Activated T-cell treated with anti-CD3 and anti-CD28 coated beads for 1 hour (primary cell): ENCODE measurements around the gene SMAD1.
"Not testable (repeated sequence)": the region's sequence is repeated elsewhere in the genome, so short reads cannot be mapped to it uniquely, and the experiment has no call there.

Experiments used
- DNase-seq: peaks from one replicate; pipeline ENCODE4 v3.0.0-alpha.2; 2020; ENCODE audit warnings: low read depth

Gene SMAD1

DNA sequence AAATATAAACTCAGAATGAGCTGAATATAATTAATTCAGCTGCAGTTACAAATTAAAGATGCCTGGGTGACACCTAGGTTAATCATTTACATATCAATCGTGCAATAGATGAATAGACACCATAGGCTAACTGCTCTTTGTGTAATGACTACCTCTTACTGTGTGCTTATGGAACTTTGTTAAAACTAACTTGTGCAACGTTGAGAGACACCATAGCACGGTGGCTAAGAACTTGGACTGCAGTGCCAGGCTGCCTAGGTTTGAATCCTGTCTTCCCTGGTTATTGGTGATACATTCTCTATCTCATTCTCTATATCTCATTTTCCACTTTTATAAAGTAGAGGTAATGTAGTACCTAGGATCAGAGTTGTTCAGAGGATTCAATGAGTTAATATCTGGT, 46.9 kb downstream of the SMAD1 start:
- no peak for DNase-seq

DNA sequence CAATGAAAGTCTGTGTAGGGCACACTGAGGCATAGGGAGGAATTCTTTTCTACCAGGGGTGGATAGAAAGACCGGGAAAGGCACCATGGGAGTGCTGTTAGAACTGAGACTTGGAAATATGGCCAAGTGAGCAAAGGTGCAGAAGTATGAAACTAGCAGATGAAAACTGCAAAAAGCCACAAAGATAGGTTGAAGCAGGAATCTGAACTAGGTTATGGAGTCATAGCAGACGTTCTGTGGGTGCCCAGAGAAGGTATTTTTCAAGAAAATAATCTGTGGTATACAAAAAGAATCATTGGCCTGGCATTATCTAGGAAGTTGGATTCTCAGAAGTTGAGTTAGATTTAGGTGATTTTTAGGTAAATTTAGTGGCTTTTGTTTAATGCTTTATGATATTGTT, 48.5 kb downstream of the SMAD1 start:
- DNase-seq: no peak

GRCh38 chr4:145530662-145531061, 49.0 kb downstream of the SMAD1 start:
- DNase-seq: no peak

- no peak for DNase-seq
Observed at GRCh38 chr4:145531223-145531622, 49.6 kb downstream of the SMAD1 start.

DNA sequence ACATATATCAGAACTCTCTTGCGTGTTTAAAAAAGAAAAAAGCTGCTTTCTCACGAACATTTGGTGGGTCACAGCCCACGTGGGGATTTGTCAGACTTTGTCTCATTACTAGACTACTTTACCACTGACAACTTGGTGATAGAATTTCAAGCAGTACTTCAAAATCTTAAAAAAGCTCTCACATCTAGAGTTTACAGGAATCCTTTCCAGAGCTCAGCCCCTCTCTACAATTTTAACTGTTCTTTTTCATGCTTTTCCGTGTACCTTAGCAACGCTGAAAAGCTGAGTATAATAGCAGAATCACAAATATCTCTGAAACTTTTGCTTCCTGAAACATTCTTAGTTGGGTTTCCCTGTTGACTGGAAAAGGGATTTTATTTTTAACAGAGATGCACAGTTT, 50.2 kb downstream of the SMAD1 start:
- no peak for DNase-seq

DNA sequence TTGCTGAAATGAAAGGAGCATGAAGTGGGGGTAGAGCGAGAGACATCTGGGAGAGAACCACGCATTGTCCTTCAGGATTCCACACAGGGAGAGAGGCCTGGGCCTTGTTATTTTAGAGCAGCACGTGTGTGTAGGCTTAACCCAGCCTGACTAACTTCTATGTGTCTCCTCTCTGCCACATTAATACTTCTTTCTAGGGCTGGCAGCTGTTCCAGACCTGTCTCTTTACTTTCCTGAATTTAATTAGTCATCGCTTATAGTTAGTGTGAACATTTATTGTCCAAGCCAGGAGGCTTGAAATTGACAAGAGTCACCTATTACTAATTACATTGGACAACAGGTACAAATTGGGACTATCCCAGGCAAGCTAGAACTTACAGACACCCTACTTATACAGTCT, 51.3 kb downstream of the SMAD1 start:
- no peak for DNase-seq

GRCh38 chr4:145533415-145533814, 51.8 kb downstream of the SMAD1 start:
- not testable (repeated sequence) for DNase-seq

DNA sequence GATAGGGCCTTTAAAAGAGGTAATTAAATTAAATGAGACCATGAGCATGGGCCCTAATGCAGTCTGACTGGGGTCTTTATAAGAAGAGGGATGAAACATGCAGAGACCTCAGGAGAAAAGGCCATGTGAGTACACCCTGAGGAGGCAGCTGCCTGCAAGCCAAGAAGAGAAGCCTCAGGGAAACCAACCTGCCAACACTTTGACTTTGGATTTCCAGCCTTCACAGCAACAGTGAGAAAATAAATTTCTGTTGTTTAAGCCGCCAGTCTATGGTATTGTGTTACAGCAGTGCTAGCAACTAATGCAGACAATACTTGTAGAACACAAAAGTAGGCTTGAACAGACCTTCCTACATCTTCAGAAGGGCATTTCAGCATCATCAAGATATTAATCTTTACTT, 52.3 kb downstream of the SMAD1 start:
- no peak for DNase-seq

- DNase-seq: no peak
Observed at GRCh38 chr4:145535202-145535601, 53.5 kb downstream of the SMAD1 start.

DNA sequence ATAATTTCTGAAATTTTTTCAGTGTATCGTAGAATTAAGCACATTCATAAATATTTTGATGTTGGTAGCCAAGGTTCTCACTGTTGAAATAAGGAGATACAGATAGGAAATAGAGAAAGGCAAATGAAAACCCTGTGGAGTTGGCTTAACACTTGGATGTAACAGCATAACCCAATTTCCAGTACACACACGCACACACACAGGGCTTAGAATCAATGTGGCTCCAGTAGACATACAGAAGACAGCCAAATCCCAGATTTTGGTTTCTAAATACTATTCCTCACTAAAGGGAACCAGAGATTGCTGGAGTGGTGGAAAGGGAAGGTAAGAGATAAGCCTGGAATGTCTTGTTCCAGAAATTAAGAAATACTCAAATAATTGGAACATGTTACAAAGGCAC, 54.4 kb downstream of the SMAD1 start:
- DNase-seq: no peak

GRCh38 chr4:145538596-145538995, 56.9 kb downstream of the SMAD1 start:
- DNase-seq: no peak

DNA sequence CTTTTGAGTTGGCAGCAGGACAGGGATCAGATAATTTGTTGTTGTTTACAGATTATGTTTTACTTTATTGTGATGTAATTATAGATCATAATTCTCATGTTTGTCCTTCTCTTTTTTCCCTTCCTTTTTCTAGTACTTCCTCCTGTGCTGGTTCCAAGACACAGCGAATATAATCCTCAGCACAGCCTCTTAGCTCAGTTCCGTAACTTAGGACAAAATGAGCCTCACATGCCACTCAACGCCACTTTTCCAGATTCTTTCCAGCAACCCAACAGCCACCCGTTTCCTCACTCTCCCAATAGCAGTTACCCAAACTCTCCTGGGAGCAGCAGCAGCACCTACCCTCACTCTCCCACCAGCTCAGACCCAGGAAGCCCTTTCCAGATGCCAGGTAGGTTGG, 58.0 kb downstream of the SMAD1 start:
- DNase-seq: no peak

- DNase-seq: no peak
Observed at GRCh38 chr4:145540235-145540634, 58.6 kb downstream of the SMAD1 start.

- no peak for DNase-seq
Observed at GRCh38 chr4:145541346-145541745, 59.7 kb downstream of the SMAD1 start.

DNA sequence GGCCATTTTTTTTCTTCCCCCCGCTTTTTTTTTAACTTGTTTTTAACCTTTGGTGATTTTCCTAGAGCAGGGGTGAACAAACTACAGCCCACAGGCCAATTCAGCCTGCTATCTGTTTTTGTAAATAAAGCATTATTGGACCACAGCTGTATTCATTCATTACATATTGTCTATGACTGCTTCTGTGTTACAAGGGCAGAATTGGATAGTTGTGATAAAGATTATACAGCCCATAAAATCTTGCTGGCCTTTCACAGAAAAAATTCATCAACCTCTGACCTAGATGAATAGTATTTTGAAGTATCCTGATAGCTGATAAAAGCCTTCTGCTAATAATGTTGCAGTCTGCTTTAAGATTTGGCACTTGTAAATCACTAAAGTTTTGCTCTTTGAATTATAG, 63.4 kb downstream of the SMAD1 start:
- no peak for DNase-seq

GRCh38 chr4:145545538-145546174, 64.0 kb downstream of the SMAD1 start:
- DNase-seq: no peak

DNA sequence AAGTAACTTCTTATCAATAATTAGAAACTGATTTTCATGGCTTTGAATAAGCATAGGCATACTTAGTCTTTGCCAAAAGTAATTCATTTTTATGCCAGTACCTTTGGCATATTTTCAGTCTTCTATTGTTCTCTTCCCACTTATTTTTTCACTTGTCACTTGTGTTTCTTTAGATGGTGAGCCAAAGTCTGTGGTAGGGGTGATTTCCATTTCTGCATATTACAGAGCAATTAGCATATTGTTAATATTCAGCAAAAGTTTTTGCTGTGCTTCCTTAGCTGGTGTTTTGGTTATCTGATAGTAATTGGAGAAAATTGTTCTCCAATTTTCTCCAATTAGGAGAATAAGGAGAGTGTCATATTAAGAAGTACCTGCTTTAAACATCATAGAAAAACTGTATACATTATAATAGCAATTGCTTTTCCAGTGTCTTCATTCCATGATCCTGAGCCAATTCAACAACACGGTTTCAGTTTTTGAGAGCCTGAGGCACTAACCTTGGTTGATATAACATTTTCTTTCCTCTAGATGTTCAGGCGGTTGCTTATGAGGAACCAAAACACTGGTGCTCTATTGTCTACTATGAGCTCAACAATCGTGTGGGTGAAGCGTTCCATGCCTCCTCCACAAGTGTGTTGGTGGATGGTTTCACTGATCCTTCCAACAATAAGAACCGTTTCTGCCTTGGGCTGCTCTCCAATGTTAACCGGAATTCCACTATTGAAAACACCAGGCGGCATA, 64.7 kb downstream of the SMAD1 start:
- DNase-seq: no peak

- DNase-seq: no peak
Observed at GRCh38 chr4:145551660-145552059, 70.0 kb downstream of the SMAD1 start.

DNA sequence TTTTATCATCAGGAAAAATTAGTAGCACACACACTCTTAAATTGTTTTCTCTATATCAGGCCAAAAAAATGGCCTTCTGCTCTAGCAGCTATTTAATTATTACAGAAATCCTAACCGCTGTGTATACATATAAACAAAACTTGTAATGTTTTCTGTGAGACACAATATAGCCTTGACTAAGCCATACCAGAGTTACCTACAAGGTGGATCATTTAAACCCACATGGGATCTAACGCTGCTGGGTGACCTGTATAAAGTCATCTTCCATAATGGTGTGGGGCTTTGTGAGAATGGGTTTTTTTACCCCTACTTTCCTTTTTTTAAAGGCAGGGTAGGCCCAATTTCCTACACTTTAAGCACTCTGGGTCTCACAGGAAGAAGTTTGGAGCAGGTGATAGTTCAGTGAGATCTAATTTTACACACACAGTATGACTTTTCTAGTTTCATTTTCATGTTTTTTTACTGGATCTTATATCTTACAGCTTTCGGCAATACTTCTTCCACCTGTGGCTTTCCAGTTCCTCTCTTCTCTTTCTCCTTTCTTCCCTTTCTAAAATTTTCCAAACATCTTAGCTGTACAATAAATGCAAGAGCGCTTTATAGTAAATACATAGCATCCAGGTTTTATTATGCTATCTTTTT, 70.6 kb downstream of the SMAD1 start:
- DNase-seq: no peak

GRCh38 chr4:145553375-145553774, 71.7 kb downstream of the SMAD1 start:
- DNase-seq: no peak

GRCh38 chr4:145554691-145555090, 73.0 kb downstream of the SMAD1 start:
- no peak for DNase-seq

DNA sequence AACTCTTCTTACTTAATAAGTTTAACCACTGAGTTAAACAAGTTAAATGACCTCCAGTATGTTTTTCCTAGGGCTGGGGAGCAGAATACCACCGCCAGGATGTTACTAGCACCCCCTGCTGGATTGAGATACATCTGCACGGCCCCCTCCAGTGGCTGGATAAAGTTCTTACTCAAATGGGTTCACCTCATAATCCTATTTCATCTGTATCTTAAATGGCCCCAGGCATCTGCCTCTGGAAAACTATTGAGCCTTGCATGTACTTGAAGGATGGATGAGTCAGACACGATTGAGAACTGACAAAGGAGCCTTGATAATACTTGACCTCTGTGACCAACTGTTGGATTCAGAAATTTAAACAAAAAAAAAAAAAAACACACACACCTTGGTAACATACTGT, 76.1 kb downstream of the SMAD1 start:
- DNase-seq: peak; percentile 16

GRCh38 chr4:145563293-145563985, 81.8 kb downstream of the SMAD1 start:
- DNase-seq: no peak
